Sciatic nerve (tissue), 2 donors: ENCODE data around the gene TP63. TPM values are rescaled to one million over a fixed set of nuclear protein-coding genes. Genes with fewer than 3 reads are reported as not detected.

Experiments used
- ATAC-seq: fragments of 200-7000 bp; cut with Tn5 transposase; one replicate; pipeline ENCODE4 v1.9.1; 2020; ENCODE audit warnings: mild to moderate bottlenecking, moderate library complexity
- DNase-seq: peaks from one replicate; pipeline ENCODE4 v3.0.0-alpha.2; 2020; ENCODE audit warnings: low spot score
- intact Hi-C: fragments of 100-400 bp; cut with DNase I; formaldehyde crosslinking; loops from one replicate; pipeline ENCODE4 v1.14.2; 2022
- microRNA-seq: library from miRNA; unstranded; fragments of <30 nt; microRNA quantifications from one replicate; pipeline ENCODE4 v1.2.0, GENCODE V29; 2020
- total RNA-seq: library from RNA; stranded (reverse); fragmentation: NEBNext Ultra II Directional; extraction: Animal tissue kit (Norgen Biotek cat#: 25700); gene quantifications from one replicate; pipeline ENCODE4 v1.2.1, GENCODE V29; 2021
- donor health status: DM: no; HTN: no; CAD: no.
- donor health status: DM: no; HTN: no; CAD: no.

The TP63 gene
- total RNA-seq, 1 donor from 2014 or later, result 7.2 TPM

DNA sequence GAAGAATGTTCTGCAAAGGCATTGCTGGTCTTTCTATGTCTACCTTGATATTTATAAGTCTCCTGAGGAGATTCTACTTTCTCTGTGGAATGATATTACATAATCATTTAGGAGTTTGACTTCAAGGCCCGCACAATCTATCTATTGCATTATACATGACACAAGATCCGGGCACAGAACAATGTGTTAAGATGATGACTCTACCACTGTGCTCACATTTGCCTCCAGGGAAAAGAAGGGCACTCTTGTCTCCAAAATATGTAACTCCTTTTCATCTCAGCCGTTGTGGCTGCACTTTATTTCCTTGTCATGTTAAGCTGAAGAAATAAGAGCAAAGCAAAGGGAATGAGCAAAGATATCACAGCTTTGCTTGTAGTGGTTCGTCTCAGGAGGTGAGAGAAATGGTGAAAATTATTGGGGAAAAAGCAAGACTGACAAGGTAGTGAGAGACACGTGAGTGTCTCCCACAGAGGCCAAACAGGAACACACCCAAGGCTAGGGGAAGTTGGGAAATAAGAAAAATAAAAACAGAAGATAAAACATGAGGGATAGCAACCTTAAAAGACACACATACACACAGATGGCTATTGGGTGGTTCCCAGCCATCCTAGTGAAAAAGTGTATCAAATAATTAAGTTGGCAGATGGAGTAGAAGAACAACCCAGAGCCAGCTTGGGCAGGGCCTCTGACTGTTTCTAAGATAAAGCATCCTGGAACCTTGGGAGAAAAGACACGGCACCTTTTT, 305.2 kb downstream of the TP63 start:
- intact Hi-C loops, result no loop called here
- DNase-seq (no peak), ATAC-seq (peak; percentile 24)

DNA sequence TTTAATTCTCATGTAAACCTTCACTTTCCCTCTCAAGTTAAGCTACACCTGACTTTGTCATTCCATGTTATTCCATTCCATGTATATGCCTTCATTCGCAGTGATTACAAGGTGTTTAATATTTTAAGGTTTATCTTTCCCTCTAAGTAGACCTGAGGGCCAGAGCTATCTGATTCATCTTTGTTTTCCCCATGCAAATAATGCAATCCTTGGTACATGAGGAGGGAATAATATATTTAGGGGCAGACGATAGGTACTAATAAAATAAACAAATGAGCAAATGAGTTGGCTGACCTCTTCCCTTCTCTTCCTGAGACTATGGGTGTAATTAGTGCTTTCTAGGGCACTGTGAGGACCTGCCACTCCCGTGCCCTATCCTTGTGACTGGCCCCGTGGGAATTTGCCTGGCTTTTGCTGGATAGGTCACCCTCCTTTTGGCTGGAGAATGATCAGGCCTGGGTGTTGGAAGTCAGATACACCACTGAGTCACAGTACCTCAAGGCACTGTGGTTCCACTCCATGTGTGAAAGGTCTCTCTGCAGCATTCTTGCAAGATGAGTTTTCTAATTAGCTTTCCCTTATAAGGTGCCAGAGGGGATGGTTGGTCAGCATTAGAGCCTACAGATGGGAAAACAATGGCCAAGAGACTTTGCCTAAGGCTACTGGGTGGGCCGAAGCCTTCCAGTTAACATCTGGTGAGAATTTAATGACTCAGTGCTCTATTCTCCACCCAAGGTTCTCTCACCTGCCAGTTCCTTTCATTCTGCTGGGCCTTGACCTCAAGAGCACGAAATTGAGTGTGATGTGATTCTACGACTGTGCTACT, 306.3 kb downstream of the TP63 start:
- intact Hi-C loops, result no loop called here
- ATAC-seq, result no peak

DNA sequence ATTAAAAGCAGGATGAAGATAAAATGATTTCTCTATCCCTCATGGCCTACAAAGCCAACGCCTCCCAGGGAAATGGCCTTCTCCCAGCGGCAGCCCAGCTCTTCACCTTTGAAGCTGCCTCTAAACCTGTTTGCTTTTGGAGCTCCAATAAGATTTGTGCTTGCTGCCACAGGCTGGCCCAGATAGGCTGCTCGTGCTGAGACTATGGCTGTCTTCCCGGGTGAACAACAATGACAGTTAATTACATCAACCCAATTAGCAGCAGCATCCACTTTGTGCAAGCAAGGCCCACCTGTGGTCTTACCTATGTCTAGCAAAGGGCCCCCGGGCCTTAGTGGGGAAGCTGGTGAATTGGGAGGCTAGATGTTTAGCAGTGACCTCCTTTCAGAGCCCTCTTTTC, 309.9 kb downstream of the TP63 start:
- intact Hi-C loops, result no loop called here
- DNase-seq (no peak), ATAC-seq (no peak)

More for the DNA sequence above, 306.3 kb downstream of the TP63 start:
- DNase-seq, result no peak

DNA sequence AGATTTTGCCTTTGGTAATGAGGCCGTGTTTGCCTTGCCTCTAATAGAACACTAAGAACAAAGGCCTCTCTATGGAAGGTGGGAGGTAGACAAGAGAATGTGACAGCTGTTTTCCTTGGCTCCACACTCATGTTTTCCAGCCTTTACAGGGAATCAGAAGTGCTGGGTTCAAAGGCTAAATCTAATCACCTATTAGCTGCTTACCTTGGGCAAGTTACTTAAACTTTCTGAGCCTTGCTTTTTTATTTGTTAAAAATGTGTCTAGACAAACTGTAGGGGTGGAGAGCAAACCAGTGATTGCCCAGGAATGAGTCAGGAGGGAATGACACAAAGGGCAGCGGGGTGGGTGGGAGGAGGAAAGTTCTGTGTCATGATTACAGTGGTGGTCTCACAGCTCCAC, 310.5 kb downstream of the TP63 start:
- DNase-seq (no peak), ATAC-seq (no peak)
- intact Hi-C loops, result no loop called here

DNA sequence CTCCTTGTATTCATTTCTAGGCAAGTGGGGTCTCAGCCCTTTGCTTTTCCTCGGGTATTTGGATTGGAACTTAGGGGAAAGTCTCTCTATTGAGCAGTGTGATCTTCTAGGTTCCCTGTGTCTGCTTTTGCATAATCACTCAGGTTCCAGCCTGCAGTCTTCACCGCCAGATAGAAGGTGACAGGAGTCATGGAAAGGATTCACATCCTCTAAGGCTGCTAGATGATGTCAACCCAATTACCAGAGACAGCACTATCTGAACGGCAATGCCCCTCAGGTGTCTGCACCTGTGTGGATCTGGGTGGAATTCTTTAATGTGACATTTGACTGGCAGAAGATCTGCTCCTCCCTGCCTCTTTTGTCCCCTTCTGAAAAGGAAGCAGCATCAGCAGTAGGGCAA, 311.8 kb downstream of the TP63 start:
- no peak for DNase-seq
- no peak for ATAC-seq
- intact Hi-C loops, result no loop called here

DNA sequence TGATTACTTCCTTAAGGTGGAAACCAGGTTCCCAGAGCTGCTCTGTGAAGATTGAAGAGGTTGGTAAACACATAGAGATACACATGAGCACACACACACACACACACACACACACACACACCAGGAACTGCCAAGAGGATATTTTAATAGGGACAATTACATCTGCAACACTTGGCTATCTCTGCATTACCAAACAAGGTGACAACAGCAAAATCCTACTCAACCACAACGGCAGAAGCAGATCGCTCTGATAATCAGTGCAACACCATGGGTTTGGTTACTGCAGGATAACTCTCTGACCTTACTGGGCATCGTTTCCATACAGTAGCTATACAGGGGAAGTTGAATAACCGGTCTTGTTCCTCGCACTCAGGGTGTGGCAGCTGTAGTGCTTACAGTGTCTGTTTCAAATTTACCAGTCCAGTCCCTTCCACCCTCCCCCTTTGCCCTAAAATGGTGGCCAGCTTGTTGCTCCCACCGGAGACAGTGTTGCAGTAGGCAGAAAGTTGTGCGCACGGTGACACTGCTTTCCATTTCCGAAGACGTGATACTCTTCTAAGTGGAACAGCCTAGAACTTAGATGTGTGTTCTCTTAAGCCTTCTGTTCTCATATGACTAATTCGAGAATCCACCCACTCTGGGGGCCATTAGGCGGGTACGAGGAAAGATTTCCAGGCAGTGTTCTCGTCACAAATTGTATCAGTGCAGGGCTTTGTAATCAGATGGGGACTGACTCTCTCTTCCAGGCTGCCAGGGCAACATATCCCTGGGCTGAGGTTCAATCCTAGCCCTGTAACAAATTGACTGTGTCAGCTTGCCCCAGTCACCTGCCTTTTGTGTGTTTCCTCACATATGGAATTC, 313.3 kb downstream of the TP63 start:
- no peak for DNase-seq
- ATAC-seq, result no peak
- intact Hi-C loops, result no loop called here

DNA sequence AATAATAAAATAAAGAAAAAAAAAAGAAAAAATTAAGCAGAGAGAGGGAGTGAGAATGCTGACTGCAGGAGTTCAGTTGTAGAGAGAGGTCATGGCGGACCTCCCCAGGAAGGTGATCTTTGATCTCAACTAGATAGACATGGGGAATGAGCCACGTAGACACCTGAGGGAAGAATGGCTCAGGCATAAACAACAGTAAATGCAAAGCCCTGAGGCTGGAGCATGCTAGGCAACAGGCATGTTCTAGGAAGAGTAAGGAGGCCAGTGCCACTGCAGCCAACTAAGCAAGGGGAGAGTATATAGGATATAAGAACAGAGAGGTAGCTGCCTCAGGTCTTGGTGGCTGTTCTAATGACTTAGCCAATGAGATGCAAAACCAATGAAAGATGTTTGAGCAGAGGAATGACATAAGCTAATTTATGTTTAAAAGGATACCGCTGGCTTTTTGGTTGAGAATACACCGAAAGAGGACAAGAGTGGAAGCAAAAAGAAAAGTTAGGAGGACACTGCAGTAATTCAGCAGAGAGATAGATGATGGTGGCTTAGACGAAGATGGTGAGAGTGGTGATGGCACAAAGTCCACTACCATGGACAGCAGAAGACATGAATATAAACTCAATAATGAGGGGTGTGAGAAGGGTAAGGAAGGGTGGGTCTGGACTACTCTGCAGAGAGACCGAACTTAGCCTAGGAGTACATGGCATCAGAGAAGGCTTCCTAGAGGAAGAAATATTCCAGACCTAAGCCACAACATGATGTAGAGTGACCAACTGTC, 314.9 kb downstream of the TP63 start:
- no peak for ATAC-seq
- intact Hi-C loops, result no loop called here

More for the DNA sequence above, 314.9 kb downstream of the TP63 start:
- no peak for DNase-seq

Small RNAs within 50 kb of the gene (microRNA-seq; reads per million reads assigned to microRNA genes)
- 9.4 reads per million, percentile 24 among the genes with 10 or more reads in this experiment for gene MIR944
